GDM1 (cell line): Measurements from ENCODE around the gene INSRR.

ENCODE experiments used
- DNase-seq: peaks from one replicate; lab custom pipeline; 2025; lab: John Stamatoyannopoulos, UW

INSRR gene

GRCh38 chr1:156894001-156894400, 35.1 kb upstream of the INSRR start:
- DNase-seq: no peak

GRCh38 chr1:156893048-156893953, 34.4 kb upstream of the INSRR start, which contains the start of gene PEAR1:
Gene PEAR1, plus strand, starts transcription at chr1:156893718. Its CDS starts 10,209 bp downstream, at chr1:156903927.
- peak; percentile 27 for DNase-seq

GRCh38 chr1:156892190-156893047, 33.5 kb upstream of the INSRR start:
- peak; percentile 80 for DNase-seq

GRCh38 chr1:156889802-156890580, 31.1 kb upstream of the INSRR start:
- DNase-seq: peak; percentile 50

GRCh38 chr1:156887734-156888133, 28.8 kb upstream of the INSRR start:
- no peak for DNase-seq

GRCh38 chr1:156887317-156887716, 28.4 kb upstream of the INSRR start:
- DNase-seq: no peak

GRCh38 chr1:156886583-156887281, 27.8 kb upstream of the INSRR start:
- no peak for DNase-seq

GRCh38 chr1:156885880-156886355, 27.0 kb upstream of the INSRR start:
- DNase-seq: no peak

- DNase-seq: no peak
These were observed 26.4 kb upstream of the INSRR start for GRCh38 chr1:156885314-156885713.

- DNase-seq: no peak
These were observed 25.8 kb upstream of the INSRR start for GRCh38 chr1:156884560-156885184.

- no peak for DNase-seq
These were observed 25.0 kb upstream of the INSRR start for GRCh38 chr1:156883919-156884318.

GRCh38 chr1:156882543-156882942, 23.6 kb upstream of the INSRR start:
- DNase-seq: no peak

- DNase-seq: no peak
These were observed 22.7 kb upstream of the INSRR start for GRCh38 chr1:156881663-156882062.

- no peak for DNase-seq
These were observed 22.2 kb upstream of the INSRR start for GRCh38 chr1:156881101-156881500.

- DNase-seq: no peak
These were observed 21.6 kb upstream of the INSRR start for GRCh38 chr1:156880473-156880872.

- DNase-seq: no peak
These were observed 21.0 kb upstream of the INSRR start for GRCh38 chr1:156879876-156880275.

- no peak for DNase-seq
These were observed 18.7 kb upstream of the INSRR start for GRCh38 chr1:156877433-156878170.

GRCh38 chr1:156876281-156876680, 17.4 kb upstream of the INSRR start:
- no peak for DNase-seq

GRCh38 chr1:156875341-156875615, 16.4 kb upstream of the INSRR start:
- no peak for DNase-seq
